Neural crest cell (in vitro differentiated cells): Measurements from ENCODE around the gene HSPA4. TPM values are rescaled to one million over a fixed set of nuclear protein-coding genes. Genes with fewer than 3 reads are reported as not detected.

Experiments used
- DNase-seq: peaks from one replicate; pipeline ENCODE4 v3.0.0; 2021; ENCODE audit warnings: low read depth, mixed read lengths, low spot score
- H3K27ac Mint-ChIP-seq: one replicate; pipeline ENCODE4 v1.8.0; 2021; ENCODE audit warnings: mild to moderate bottlenecking, mixed read lengths; ENCODE audit not compliant: unreplicated experiment
- H3K27me3 Mint-ChIP-seq: 2 replicates; pipeline ENCODE4 v1.8.0; 2021; ENCODE audit warnings: low read depth, mild to moderate bottlenecking, mixed read lengths
- H3K36me3 Mint-ChIP-seq: 2 replicates; pipeline ENCODE4 v1.8.0; 2021; ENCODE audit warnings: low read depth, mild to moderate bottlenecking, mixed read lengths
- H3K4me1 Mint-ChIP-seq: 2 replicates; pipeline ENCODE4 v1.8.0; 2021; ENCODE audit warnings: mixed read lengths
- H3K4me3 Mint-ChIP-seq: one replicate; pipeline ENCODE4 v1.8.0; 2021; ENCODE audit warnings: mild to moderate bottlenecking, mixed read lengths
- H3K9me3 Mint-ChIP-seq: 2 replicates; pipeline ENCODE4 v1.8.0; 2021; ENCODE audit warnings: mixed read lengths
- CTCF ChIP-seq: fragments of 200-600 bp; sonication (generic); conservative IDR thresholded peaks from 2 replicates; pipeline ENCODE4 v1.5.0; 2021; ENCODE audit warnings: antibody characterized with exemption, mild to moderate bottlenecking
- total RNA-seq: library from RNA; stranded (reverse); gene quantifications from 2 replicates; pipeline ENCODE4 v1.2.1, GENCODE V29; 2021

The HSPA4 gene
- total RNA-seq, 1 donor from 2014 or later, result 161 TPM

- H3K36me3 Mint-ChIP-seq, result no peaks in the 10 kb centered on the region
- no peaks in the 10 kb centered on the region for H3K27me3 Mint-ChIP-seq
- no peak overlapping the region for H3K4me3 Mint-ChIP-seq
- peaks cover 8% of the 10 kb centered on the region for H3K9me3 Mint-ChIP-seq
- H3K27ac Mint-ChIP-seq, result no peak overlapping the region
- DNase-seq, result no peak
- TF ChIP-seq CTCF, result no peak
- peaks cover 10% of the 10 kb centered on the region for H3K4me1 Mint-ChIP-seq
Observed at GRCh38 chr5:133147411-133147810, 95.6 kb downstream of the HSPA4 start.

GRCh38 chr5:133147815-133148567 lies 96.2 kb downstream of the HSPA4 start:
- H3K4me1 Mint-ChIP-seq, result peaks cover 10% of the 10 kb centered on the region
- no peak overlapping the region for H3K4me3 Mint-ChIP-seq
- H3K27me3 Mint-ChIP-seq, result no peaks in the 10 kb centered on the region
- peaks cover 8% of the 10 kb centered on the region for H3K9me3 Mint-ChIP-seq
- no peak for TF ChIP-seq CTCF
- no peaks in the 10 kb centered on the region for H3K36me3 Mint-ChIP-seq
- no peak for DNase-seq
- H3K27ac Mint-ChIP-seq, result no peak overlapping the region

GRCh38 chr5:133149345-133149744 lies 97.5 kb downstream of the HSPA4 start:
- Mint-ChIP-seq H3K27ac (peak overlapping the region; percentile 43), H3K4me3 (no peak overlapping the region), H3K4me1 (peaks cover 10% of the 10 kb centered on the region), H3K9me3 (no peaks in the 10 kb centered on the region), H3K36me3 (no peaks in the 10 kb centered on the region), H3K27me3 (no peaks in the 10 kb centered on the region)
- no peak for DNase-seq
- no peak for TF ChIP-seq CTCF

GRCh38 chr5:133150909-133151544 lies 99.2 kb downstream of the HSPA4 start:
- Mint-ChIP-seq H3K4me1 (peaks cover 10% of the 10 kb centered on the region), H3K9me3 (no peaks in the 10 kb centered on the region), H3K4me3 (no peak overlapping the region), H3K27me3 (peaks cover 4% of the 10 kb centered on the region), H3K27ac (no peak overlapping the region), H3K36me3 (no peaks in the 10 kb centered on the region)
- no peak for TF ChIP-seq CTCF
- DNase-seq, result no peak

- no peak overlapping the region for H3K4me3 Mint-ChIP-seq
- peaks cover 4% of the 10 kb centered on the region for H3K27me3 Mint-ChIP-seq
- no peak for DNase-seq
- H3K27ac Mint-ChIP-seq, result no peak overlapping the region
- H3K9me3 Mint-ChIP-seq, result no peaks in the 10 kb centered on the region
- no peaks in the 10 kb centered on the region for H3K36me3 Mint-ChIP-seq
- TF ChIP-seq CTCF, result no peak
- no peaks in the 10 kb centered on the region for H3K4me1 Mint-ChIP-seq
Observed at GRCh38 chr5:133154274-133155075, 102.7 kb downstream of the HSPA4 start.
